HepG2 (cell line): Measurements from ENCODE around the gene HOXD8. TPM values are rescaled to one million over a fixed set of nuclear protein-coding genes. Genes with fewer than 3 reads are reported as not detected.

Experiments used
- ATAC-seq: fragments of 200-7000 bp; cut with Tn5 transposase; 3 replicates; pipeline ENCODE4 v1.9.1; 2020; ENCODE audit warnings: mild to moderate bottlenecking, moderate library complexity
- BruUV-seq: library from RNA; stranded (reverse); fragments of 400-500 nt; replicated peaks from 2 replicates; lab custom pipeline; 2021; lab: Mats Ljungman, UMichigan
- CTCF ChIA-PET: fragments of 300-600 bp; formaldehyde crosslinking; extraction: SDS; loops from one replicate; lab custom pipeline; 2021; ENCODE audit warnings: low total read pairs, inconsistent platforms, low intra/inter-chr PET ratio; lab: Yijun Ruan, JAX
- POLR2A ChIA-PET: fragments of 350-600 bp; sonication (Branson Sonifier 250); formaldehyde crosslinking; loops from one replicate; lab custom pipeline; 2020; ENCODE audit warnings: antibody characterized with exemption, inconsistent platforms; lab: Yijun Ruan, JAX
- DNase-seq: peaks from one replicate; pipeline ENCODE4 v3.0.0-alpha.2; 2015; ENCODE audit warnings: low spot score
- FAIRE-seq: peaks from 3 replicates; lab custom pipeline; 2011; peaks lifted over from hg19 to GRCh38; lab: Jason Lieb, UNC
- H2AFZ ChIP-seq: one replicate; pipeline ENCODE4 v1.6.1; 2011; ENCODE audit warnings: low read length, inconsistent platforms
- H3K27ac ChIP-seq: fragments of 300-600 bp; 3 replicates; pipeline ENCODE4 v1.8.0; 2011; ENCODE audit warnings: mixed run types, mild to moderate bottlenecking, mixed read lengths, low read length, inconsistent platforms; ENCODE audit not compliant: insufficient read depth; ENCODE audit errors: extremely low read length
- H3K27me3 ChIP-seq, 2 experiments: fragments of 200-600 bp in 1 of 2; 2 replicates in 1 of 2; 3 replicates in 1 of 2; pipeline versions ENCODE4 v1.6.0 to v1.8.0; 2011; ENCODE audit warnings: low read length in 2 of 2, mild to moderate bottlenecking in 2 of 2, moderate library complexity in 2 of 2, inconsistent platforms in 1 of 2; ENCODE audit not compliant: insufficient read depth in 2 of 2, control insufficient read depth in 1 of 2
- H3K36me3 ChIP-seq, 2 experiments: fragments of 200-600 bp in 1 of 2; replicated peaks in 1 of 2; 2 replicates in 1 of 2; 3 replicates in 1 of 2; pipeline versions ENCODE4 v1.5.1 to v1.8.0; 2011; ENCODE audit warnings: low read length in 2 of 2, inconsistent platforms in 1 of 2; ENCODE audit not compliant: insufficient read depth in 2 of 2, control insufficient read depth in 1 of 2
- H3K4me1 ChIP-seq: 2 replicates; pipeline ENCODE4 v1.5.1; 2012; ENCODE audit warnings: low read length, inconsistent platforms; ENCODE audit not compliant: insufficient read depth
- H3K4me2 ChIP-seq: 2 replicates; pipeline ENCODE4 v1.6.0; 2011; ENCODE audit warnings: low read depth, low read length, inconsistent platforms
- H3K4me3 ChIP-seq, 3 experiments: fragments of 200-600 bp in 1 of 3; sonication (generic), shearing (Covaris generic) in 1 of 3; replicated peaks in 1 of 3; 2 replicates each; pipeline ENCODE4 v1.5.1; 2011 to 2016; ENCODE audit warnings: low read length in 3 of 3, inconsistent platforms in 2 of 3, low read depth in 2 of 3, mild to moderate bottlenecking in 2 of 3, control low read depth in 1 of 3, mixed read lengths in 1 of 3; ENCODE audit not compliant: insufficient read depth in 1 of 3
- H3K79me2 ChIP-seq: one replicate; pipeline ENCODE4 v1.6.1; 2011; ENCODE audit warnings: low read length, inconsistent platforms; ENCODE audit not compliant: insufficient read depth
- H3K9ac ChIP-seq: 2 replicates; pipeline ENCODE4 v1.6.0; 2011; ENCODE audit warnings: mild to moderate bottlenecking, low read depth, low read length, inconsistent platforms; ENCODE audit not compliant: insufficient read depth
- H3K9me3 ChIP-seq: 2 replicates; pipeline ENCODE4 v1.5.1; 2012; ENCODE audit warnings: mild to moderate bottlenecking, low read length
- H4K20me1 ChIP-seq: 2 replicates; pipeline ENCODE4 v1.6.0; 2011; ENCODE audit warnings: inconsistent platforms, mild to moderate bottlenecking, low read length, moderate library complexity; ENCODE audit not compliant: insufficient read depth
- DZIP1 ChIP-seq: sonication (generic); formaldehyde crosslinking; IDR thresholded peaks from 2 replicates; pipeline ENCODE4 v1.5.0; 2020; ENCODE audit warnings: mild to moderate bottlenecking, missing genetic modification reagents
- POLR2A ChIP-seq, 2 experiments: IDR thresholded peaks; 2 replicates each; pipeline ENCODE4 v1.6.1; 2011; ENCODE audit warnings: low read depth in 2 of 2, low read length in 2 of 2, mild to moderate bottlenecking in 1 of 2, moderate library complexity in 1 of 2; ENCODE audit not compliant: insufficient read depth in 1 of 2
- RERE ChIP-seq: IDR thresholded peaks from 2 replicates; pipeline ENCODE4 v1.6.1; 2016; ENCODE audit warnings: low read depth, missing genetic modification reagents, missing compliant biosample characterization
- TFE3 ChIP-seq: IDR thresholded peaks from 2 replicates; pipeline ENCODE4 v1.6.1; 2016
- TMF1 ChIP-seq: sonication (generic); formaldehyde crosslinking; IDR thresholded peaks from 2 replicates; pipeline ENCODE4 v1.8.1; 2022; ENCODE audit warnings: low read depth, missing genetic modification reagents
- ZKSCAN1 ChIP-seq: fragments of 150-350 bp; IDR thresholded peaks from 2 replicates; pipeline ENCODE4 v1.6.1; 2014; ENCODE audit warnings: low read length
- ZNF225 ChIP-seq: sonication (generic); formaldehyde crosslinking; IDR thresholded peaks from 2 replicates; pipeline ENCODE4 v1.4.0; 2020; ENCODE audit warnings: mild to moderate bottlenecking, missing genetic modification reagents
- WGBS: methylation state at CpG from one replicate; pipeline ENCODE4 v1.1.6; 2017; ENCODE audit warnings: low lambda C conversion rate; 5-methylcytosine and 5-hydroxymethylcytosine counted together
- in situ Hi-C: cut with HindIII; loops from 2 replicates; pipeline ENCODE4 v1.10.0; 2017; ENCODE audit warnings: low pct_unique_long_range_greater_than_20kb; ENCODE audit not compliant: extremely low pct_ligation_motif_present
- intact Hi-C: fragments of 100-400 bp; cut with micrococcal nuclease; formaldehyde crosslinking; loops from one replicate; pipeline ENCODE4 v1.10.0; 2022; ENCODE audit not compliant: unreplicated experiment
- polyA plus RNA-seq, 8 experiments: library from polyadenylated mRNA; depleted of rRNA in 3 of 8; stranded (reverse) in 7 of 8; unstranded in 1 of 8; fragments of >200 nt; fragmentation: Illumina TruSeq in 4 of 8; extraction: Trizol in 4 of 8; gene quantifications; 2 replicates each; pipeline versions ENCODE4 v1.2.1 to v1.2.3, GENCODE V29; 2011 to 2016; ENCODE audit warnings: low read depth in 4 of 8, missing spikeins in 1 of 8, mixed read lengths in 1 of 8; ENCODE audit not compliant: insufficient read depth in 1 of 8
- total RNA-seq, 5 experiments: library from RNA; depleted of rRNA; stranded (reverse); fragments of >200 nt; fragmentation: Illumina TruSeq; extraction: Trizol; gene quantifications; 2 replicates each; pipeline ENCODE4 v1.2.3, GENCODE V29; 2016; ENCODE audit warnings: low read depth in 1 of 5
- TF ChIP-seq, protein P1 (sequence below): sonication (generic); formaldehyde crosslinking; IDR thresholded peaks from 2 replicates; pipeline ENCODE4 v1.5.1; 2020; ENCODE audit warnings: mild to moderate bottlenecking, missing genetic modification reagents, borderline replicate concordance

HOXD8 gene
- total and polyA plus RNA-seq, 2 of the 13 experiments (the other 11 are each of a cell fraction or from before 2014, with no cell fraction given): not detected

- TF ChIP-seq DZIP1 (CRISPR knock-in tag): no peak
- TF ChIP-seq, all 625 proteins: peak for 8
Observed at GRCh38 chr2:176096243-176096985, 33.1 kb upstream of the HOXD8 start (continued).

DNA sequence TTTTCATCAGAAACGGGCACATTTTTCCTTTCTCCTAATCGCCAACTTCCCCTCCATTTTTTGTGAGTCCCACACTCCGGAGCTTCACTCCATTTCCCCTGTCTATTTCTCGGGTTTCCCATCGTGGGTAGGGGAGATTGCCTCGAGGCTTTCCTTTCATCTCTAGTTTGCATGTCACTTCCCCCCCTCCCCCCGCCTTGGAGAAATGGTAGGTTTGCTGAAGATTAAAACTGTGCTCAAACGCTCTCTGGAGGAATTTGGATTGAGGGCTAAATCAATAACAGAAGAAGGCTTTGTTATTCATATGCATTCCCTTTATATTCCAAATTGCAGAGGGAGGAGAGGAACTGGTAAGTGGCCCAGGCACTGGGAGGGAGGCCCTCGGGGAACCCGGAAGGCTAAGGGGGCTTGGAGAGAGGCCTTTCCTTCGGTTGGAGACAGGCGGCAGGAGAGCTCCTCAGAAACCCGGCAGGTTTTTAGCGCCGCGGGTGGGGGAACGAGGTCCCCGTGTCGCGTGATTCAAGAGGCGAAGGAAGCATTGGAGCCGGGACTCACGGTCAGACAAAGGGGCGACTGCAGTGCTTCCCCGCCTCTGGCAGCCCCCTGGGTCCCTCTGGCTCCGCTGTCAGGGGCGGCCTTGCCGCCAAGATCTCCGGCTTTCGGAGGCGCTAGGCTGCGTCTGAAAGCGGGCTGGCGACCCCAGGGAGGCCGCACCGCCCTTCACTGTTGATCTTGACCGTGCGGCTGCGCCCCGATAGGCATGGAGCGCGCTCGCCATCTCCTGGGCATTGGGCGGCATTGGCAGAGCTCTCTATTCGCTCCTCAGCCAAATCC, 32.3 kb upstream of the HOXD8 start:
- POLR2A ChIA-PET: no interaction called here
- TF ChIP-seq, protein P1, sequence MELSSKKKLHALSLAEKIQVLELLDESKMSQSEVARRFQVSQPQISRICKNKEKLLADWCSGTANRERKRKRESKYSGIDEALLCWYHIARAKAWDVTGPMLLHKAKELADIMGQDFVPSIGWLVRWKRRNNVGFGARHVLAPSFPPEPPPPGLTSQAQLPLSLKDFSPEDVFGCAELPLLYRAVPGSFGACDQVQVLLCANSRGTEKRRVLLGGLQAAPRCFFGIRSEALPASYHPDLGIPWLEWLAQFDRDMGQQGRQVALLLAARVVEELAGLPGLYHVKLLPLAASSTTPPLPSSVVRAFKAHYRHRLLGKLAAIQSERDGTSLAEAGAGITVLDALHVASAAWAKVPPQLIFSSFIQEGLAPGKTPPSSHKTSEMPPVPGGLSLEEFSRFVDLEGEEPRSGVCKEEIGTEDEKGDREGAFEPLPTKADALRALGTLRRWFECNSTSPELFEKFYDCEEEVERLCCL: no peak
- 0 out of 2 replicates have a peak, but pooled peaks have one; percentile 32 for TF ChIP-seq TFE3 (CRISPR knock-in tag)
- TF ChIP-seq ZKSCAN1: no peak
- TF ChIP-seq POLR2A (IDR thresholded peaks at IDR 0.05; ENCODE audit: insufficient read depth in 1 of 2, low read depth in 2 of 2, low read length in 2 of 2): no peak
- TF ChIP-seq TMF1 (CRISPR knock-in tag): no peak
- peak; percentile 63; the same call in 1 of the 2 replicates for TF ChIP-seq ZNF225 (CRISPR knock-in tag)
- TF ChIP-seq RERE (CRISPR knock-in tag): no peak

More for the DNA sequence above, 32.3 kb upstream of the HOXD8 start:
- peak; percentile 95 for ATAC-seq
- Histone ChIP-seq H3K4me1 (peaks cover 17% of the 10 kb centered on the region), H3K4me2 (peak overlapping the region; percentile 91), H3K9me3 (no peaks in the 10 kb centered on the region), H3K36me3 (no peaks in the 10 kb centered on the region), H2AFZ (peak overlapping the region; percentile 3), H4K20me1 (no peaks in the 10 kb centered on the region), H3K79me2 (no peaks in the 10 kb centered on the region), H3K27me3 (peaks cover 28 to 95% of the 10 kb centered on the region in 2 experiments), H3K9ac (peak overlapping the region; percentile 4; the same call in 1 of the 2 replicates), H3K4me3 (peak overlapping the region; percentile 47 to 75 (median 61)), H3K27ac (no peak overlapping the region)
- in situ Hi-C loops (loop anchor here (5.0 kb wide), 2 partner anchors 410 to 730 kb away; no protein-coding TSS in a partner anchor), intact Hi-C loops (loop anchor here (1.0 to 5.0 kb wide), 6 partner anchors 407 to 895 kb away; no protein-coding TSS in a partner anchor)
- 2% methylated on average over 14 of the region's 45 CpGs for WGBS
- CTCF ChIA-PET: interaction anchor here (0.6 to 3.0 kb wide), 7 partner anchors 407 to 1397 kb away, joined by 3 to 33 read pairs (median 13); no protein-coding TSS in a partner anchor
- no TSS peak for BruUV-seq
- peak; percentile 43 for FAIRE-seq
- peak; percentile 64 for DNase-seq
